Activated CD4-positive, CD25-positive, alpha-beta regulatory T cell treated with anti-CD3 and anti-CD28 coated beads, Interleukin-2, amount 50 U/mL, for 16 hours (primary cell): ENCODE measurements around the gene FHL3.
A peak's percentile ranks its signal among the peaks of the same experiment; 100 is the strongest.
"Not testable (repeated sequence)": the region's sequence is repeated elsewhere in the genome, so short reads cannot be mapped to it uniquely, and the experiment has no call there.

Experiments
- DNase-seq: peaks from one replicate; pipeline ENCODE4 v3.0.0-alpha.2; 2020; ENCODE audit warnings: low read depth, low spot score

The FHL3 gene

GRCh38 chr1:38037221-38037939 lies 32.1 kb upstream of the FHL3 start:
- DNase-seq: no peak

DNA sequence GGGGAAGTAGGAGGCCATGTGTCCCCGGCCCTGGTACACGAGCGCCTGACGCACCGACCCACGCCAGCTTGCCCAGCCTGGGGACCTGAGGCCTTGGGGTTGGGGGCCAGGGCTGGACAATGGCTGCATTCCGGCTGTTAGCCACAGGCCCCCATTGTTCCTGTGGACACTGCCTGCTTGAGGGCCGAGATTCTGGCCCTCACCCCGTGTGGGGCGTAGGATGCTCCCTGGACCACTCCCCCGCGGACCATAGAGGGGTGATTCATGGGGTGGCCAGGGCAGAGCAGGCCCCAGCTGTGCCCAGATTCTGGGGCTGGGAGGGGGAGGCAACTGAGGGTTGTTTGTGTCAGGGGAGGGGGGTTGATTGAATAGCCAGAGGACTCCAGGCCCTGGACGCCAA lies 29.6 kb upstream of the FHL3 start:
- DNase-seq: no peak

DNA sequence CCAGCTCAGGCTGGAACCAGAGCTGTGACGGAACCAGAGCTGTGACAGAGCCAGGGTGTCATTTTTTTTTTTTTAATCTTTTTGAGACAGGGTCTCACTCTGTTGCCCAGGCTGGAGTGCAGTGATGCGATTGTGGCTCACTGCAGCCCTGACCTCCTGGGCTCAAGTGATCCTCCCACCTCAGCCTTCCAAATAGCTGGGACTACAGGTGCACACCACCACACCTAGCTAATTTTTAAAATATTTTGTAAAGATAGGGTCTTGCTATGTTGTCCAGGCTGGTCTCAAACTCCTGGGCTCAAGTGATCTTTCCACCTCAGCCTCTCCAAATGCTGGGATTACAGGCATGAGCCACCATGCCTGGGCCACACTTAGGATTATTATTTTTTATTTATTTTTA lies 27.7 kb upstream of the FHL3 start:
- DNase-seq: not testable (repeated sequence)

- DNase-seq: no peak
Measured at GRCh38 chr1:38031513-38031866, 26.2 kb upstream of the FHL3 start.

DNA sequence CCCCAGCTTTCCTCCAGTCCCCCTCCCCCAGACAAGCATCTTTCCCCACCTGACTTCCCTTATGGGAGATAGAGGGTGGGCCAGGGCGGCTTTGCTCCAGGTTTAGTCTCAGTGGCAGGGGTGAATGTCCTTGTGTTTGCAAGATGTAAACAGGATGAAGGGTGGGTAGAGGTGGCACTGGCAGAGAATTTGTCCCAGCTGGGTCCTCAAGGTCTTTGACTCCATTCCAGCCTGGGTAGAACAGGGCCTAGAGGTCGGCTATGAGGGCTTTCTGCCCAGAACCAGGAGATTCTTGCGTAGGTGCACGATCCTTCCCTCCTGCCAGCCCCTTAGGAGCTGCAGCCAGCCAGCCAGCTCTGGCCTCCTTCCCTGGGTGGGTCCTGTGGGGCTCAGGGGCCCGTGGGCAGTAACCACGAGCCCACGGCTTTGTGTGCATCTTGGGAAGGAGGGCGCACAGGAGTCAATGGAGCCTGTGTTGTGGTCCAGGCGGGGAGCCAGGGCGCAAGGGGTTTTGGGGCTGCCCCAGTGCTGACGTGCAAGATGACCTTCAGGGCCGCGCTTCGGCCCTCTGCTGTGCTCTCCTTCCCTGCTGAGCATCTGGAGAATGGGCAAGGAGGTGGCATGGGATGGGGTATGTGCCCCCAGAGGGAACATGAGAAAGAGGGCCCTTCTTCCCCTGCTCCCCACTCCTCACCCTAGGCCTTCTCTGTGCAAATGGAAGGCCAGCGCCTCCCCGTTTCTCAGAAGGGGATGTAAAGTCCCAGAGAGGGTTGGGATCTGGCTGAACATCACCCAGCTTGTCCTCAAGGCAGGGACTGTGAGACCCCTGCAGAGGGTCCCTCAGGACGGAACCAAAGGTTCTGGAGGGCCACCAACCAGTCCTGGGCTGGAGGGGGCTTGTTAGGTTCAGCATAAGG lies 25.5 kb upstream of the FHL3 start:
- DNase-seq: no peak

DNA sequence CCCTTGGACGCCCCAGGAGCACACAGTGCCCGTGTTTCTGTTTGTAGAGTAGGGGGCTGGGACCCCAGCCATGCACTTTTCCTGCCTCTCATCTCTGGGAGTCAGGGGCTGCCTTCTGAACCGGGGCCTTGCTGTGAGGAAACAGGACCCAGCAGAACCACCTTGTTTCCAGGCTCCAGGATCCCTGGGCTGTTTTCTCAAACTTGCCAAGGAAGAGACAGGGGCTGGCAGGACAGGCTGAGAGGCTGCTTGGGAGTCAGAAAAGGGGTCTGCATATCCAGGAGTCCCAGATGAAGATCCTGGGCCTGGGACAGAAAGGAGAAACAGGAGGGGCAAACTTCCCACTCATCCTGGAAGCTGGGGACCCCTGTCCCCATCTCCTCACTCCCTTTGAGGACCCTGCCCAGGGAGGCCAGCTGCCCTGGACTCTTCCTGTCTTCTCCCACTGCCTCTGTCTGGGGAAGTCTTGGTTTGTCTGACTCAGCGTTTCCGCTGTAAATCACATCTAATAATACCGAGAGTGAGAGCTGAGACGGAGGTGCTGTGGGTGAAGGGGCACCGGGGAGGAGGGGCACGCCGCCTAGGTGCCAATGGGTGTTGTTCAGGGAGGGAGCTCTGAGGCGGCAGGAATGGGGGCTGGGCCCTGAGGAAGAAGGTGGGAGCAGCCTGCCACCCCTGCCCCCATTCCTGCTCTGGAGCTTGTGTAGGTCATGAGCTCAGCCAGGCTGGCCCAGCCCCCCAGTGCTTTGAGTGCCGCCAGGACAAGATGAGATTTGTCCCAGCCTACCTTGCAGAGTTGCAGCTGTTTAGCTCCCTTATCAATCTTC lies 24.6 kb upstream of the FHL3 start:
- DNase-seq: peak; percentile 42

DNA sequence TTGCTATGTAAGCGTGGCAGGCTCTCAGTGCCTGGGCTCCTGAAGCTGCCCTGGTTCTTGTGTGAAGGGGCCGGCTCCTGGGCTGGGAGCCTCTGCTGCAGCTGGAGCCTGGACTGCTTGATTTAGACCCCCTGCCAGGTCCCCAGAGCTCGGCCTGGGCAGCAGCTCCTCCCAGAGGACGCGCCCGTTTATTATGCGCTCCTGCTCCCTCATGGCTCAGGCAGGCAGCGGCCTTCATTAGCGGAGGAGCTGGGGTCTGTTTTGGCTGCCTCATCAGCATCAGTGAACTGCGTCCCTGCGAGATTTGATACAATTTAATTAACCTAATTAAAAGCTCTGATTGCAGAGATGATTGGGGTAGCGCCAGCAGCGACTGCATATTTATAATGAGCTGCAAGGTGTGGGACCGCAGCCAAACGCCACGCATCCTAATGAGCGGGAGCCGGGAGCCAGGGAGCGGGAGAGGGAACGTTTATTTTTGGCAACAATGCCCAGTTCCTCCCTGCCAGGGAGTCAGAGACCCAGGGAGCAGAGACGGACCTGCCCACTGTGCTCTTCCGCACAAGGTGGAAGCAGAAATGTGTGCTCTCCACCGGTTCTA lies 23.9 kb upstream of the FHL3 start:
- no peak for DNase-seq

GRCh38 chr1:38028671-38029070 lies 23.4 kb upstream of the FHL3 start:
- DNase-seq: no peak

DNA sequence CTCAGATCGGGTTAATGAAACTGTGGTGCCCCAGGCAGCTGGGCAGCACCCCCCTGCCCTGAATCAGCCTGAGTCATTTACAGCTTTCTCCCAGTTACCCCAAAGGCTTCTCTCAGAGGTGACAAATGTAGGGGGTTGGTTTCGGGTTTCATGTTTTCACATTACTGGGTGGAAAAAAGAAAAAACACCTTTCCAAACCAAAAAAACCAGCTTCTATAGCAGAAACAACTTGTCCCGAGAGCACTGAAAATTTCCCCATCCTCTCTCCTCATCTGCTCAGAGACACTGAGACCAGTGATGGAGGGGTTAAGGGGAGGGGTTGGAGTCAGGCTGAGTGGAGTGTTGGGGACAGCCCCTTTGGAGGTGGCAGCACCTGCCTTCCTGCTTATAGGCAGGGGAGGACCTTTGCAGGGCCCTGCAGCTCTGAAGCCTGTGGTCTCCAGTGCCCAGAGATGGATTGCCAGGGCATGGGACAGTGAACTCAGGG lies 22.8 kb upstream of the FHL3 start:
- peak; percentile 40 for DNase-seq

GRCh38 chr1:38027201-38028104 lies 22.1 kb upstream of the FHL3 start:
- DNase-seq: no peak

DNA sequence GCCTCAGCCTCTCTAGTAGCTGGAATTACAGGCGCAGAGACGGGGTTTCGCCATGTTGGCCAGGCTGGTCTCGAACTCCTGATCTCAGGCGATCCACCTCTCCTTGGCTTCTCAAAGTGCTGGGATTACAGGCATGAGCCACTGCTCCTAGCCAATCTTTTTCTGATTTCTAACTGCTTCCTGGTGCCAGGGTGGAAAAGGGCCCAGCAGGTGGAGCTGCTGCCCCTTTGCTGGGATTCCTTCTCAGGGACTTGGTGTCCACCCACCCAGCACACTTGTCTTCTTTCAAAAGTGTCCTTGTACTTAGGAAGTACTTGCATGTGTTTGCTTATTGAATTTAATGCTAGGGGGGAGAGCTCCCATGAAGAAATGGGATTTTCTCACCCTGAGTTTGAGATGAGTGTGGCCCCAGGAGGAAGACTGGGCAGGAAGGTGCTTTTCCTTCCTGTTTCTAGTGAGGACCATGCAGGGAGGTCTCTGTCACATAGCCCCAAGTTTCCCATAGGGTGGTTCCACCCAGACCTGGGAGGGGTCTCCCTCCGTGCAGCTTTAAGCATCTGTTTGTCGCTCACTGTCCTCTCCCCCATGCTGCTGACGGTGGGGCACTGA lies 21.4 kb upstream of the FHL3 start:
- DNase-seq: no peak

DNA sequence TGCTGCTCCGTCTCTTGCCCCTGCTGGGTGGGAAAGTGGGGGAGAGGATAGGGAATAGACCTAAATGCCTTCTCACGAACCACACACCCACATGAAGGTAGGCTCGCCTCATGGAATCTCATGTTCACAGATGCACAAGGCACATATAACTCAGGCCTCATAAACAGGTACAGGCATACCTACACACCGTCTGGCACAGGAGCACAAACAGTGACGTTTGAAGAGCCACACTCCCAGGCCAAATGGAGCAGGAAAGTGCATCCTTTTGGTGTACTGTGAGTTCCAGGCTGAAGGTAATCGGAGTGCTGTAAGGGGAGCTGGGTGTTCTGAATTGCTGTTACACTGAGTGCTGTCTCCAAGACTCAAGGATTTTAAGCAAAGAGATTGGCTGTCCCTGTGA lies 20.4 kb upstream of the FHL3 start:
- DNase-seq: no peak

- no peak for DNase-seq
Measured at GRCh38 chr1:38025233-38025632, 19.9 kb upstream of the FHL3 start.

GRCh38 chr1:38022810-38023209 lies 17.5 kb upstream of the FHL3 start:
- no peak for DNase-seq

GRCh38 chr1:38021969-38022368 lies 16.7 kb upstream of the FHL3 start:
- no peak for DNase-seq

DNA sequence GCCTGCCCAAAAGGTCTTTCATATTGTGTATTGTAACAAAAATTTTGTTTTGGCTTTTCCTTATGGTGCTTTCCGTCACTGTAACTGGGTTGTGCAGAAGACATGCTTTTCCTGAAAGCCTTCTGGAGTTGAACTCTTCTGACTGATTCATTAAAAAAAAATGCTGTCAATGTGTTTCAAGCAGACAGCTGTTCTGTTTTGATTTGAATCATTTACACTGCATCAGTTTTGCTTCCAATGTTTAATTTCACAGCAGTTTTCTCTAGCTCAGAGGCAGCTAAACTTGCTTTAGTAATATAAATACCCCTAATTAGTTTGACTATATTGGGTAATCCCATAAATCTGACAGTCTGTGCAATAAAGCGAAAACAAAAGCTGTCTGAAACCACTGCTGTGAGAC lies 15.1 kb upstream of the FHL3 start:
- no peak for DNase-seq

GRCh38 chr1:38018864-38019343 lies 13.6 kb upstream of the FHL3 start:
- DNase-seq: no peak

DNA sequence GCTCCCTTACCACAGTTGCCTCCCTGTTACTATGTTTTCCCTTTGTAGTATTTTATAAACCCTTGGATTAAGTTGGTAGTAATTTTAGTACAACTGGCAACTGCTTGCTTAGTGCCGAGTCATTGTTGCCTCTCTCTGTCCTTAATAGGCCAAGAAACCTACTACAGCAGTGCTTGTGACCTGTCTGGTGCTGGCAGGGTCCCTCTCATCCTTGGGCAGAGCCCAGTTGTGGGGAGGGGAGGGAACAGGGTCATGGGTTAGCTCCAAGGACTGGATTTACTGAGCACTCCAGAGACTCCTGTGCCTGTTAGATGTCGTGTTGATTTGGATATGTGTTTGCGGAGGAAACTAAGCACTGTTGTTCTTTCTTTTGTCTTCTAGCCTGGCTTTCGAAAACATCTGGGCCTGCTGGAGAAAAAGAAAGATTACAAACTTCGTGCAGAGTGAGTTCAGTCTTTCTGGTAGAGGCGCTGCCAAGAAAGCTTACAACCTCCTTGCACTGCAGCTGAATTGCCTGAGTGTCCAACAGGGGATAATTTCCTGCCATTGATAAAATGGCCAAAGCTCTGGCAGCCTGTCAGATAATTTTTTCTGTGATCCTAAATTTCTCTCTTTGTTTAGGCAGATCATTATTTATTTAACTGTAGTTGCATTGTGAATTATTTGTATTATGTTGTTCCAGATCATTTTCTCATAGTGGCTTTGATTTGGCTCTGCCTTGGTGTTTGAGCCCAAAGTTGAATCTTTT lies 10.8 kb upstream of the FHL3 start:
- no peak for DNase-seq

GRCh38 chr1:38014724-38015424 lies 9.6 kb upstream of the FHL3 start:
- DNase-seq: no peak
